K562 (cell line): ENCODE data around the gene CXCL14. TPM values are rescaled to one million over a fixed set of nuclear protein-coding genes. Genes with fewer than 3 reads are reported as not detected.

Source experiments
- DACH1 ChIP-seq: fragments of 450-650 bp; IDR thresholded peaks from 2 replicates; pipeline ENCODE4 v1.6.1; 2018; ENCODE audit not compliant: partially characterized antibody
- ESRRB ChIP-seq: fragments of 250-450 bp; sonication (Bioruptor Pico); IDR thresholded peaks from 2 replicates; pipeline ENCODE4 v1.5.0; 2020; ENCODE audit warnings: mild to moderate bottlenecking, moderate library complexity, borderline replicate concordance
- HMG20A ChIP-seq: fragments of 450-650 bp; formaldehyde crosslinking; conservative IDR thresholded peaks from 2 replicates; pipeline ENCODE4 v1.4.0; 2020; ENCODE audit warnings: mild to moderate bottlenecking, mixed read lengths
- polyA plus RNA-seq, 8 experiments: library from polyadenylated mRNA; depleted of rRNA in 4 of 8; stranded (reverse) in 5 of 8; unstranded in 3 of 8; fragments of >200 nt; fragmentation: Nextera tagmentation in 2 of 8; fragmentation: Illumina TruSeq in 1 of 8; extraction: Ambion mirVana in 2 of 8; extraction: Trizol in 1 of 8; gene quantifications; 2 replicates each; pipeline versions ENCODE4 v1.2.1 to v1.2.3, GENCODE V29; 2011 to 2014; ENCODE audit warnings: inconsistent platforms in 1 of 8, missing spikeins in 1 of 8
- total RNA-seq, 7 experiments: library from RNA; depleted of rRNA in 6 of 7; stranded (reverse); fragments of >200 nt in 6 of 7; fragmentation: Illumina TruSeq in 2 of 7; extraction: Trizol in 2 of 7; gene quantifications; 2 replicates each; pipeline versions ENCODE4 v1.2.1 to v1.2.3, GENCODE V29; 2011 to 2021; ENCODE audit warnings: low replicate concordance in 1 of 7
- TF ChIP-seq, protein P1 (sequence below): fragments of 150-350 bp; IDR thresholded peaks from 2 replicates; pipeline ENCODE4 v1.6.1; 2014; ENCODE audit warnings: low read depth, mild to moderate bottlenecking, low read length, borderline replicate concordance
- TF ChIP-seq, protein P2 (sequence below), 2 experiments: IDR thresholded peaks in 1 of 2; conservative IDR thresholded peaks in 1 of 2; 2 replicates each; pipeline ENCODE4 v1.6.1; 2016; ENCODE audit warnings: low read depth in 2 of 2, mild to moderate bottlenecking in 1 of 2, missing compliant biosample characterization in 1 of 2, missing genetic modification characterization in 1 of 2, moderate library complexity in 1 of 2

Gene CXCL14
- total and polyA plus RNA-seq, 9 of the 15 experiments (the other 6 are each of a cell fraction or from before 2014, with no cell fraction given) = not detected

DNA sequence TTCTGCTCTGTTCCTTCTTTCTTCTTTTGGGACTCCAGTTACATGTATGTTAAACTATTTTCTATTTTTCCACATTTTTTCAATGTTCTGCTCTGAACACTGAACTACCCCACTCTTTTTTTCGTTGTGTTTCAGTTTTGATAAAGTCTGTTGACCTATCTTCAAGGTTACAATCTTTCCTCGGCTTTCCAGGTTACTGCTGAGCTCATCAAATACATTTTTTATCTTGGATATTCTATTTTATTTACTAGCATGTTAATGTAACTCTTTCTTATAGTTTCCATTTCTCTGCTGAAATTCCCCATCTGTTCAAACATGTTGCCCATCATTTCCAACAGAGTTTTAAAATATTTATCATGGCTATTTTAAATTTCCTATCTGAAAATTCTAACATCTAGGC, 56.8 kb downstream of the CXCL14 start (continued):
- TF ChIP-seq, protein P1, sequence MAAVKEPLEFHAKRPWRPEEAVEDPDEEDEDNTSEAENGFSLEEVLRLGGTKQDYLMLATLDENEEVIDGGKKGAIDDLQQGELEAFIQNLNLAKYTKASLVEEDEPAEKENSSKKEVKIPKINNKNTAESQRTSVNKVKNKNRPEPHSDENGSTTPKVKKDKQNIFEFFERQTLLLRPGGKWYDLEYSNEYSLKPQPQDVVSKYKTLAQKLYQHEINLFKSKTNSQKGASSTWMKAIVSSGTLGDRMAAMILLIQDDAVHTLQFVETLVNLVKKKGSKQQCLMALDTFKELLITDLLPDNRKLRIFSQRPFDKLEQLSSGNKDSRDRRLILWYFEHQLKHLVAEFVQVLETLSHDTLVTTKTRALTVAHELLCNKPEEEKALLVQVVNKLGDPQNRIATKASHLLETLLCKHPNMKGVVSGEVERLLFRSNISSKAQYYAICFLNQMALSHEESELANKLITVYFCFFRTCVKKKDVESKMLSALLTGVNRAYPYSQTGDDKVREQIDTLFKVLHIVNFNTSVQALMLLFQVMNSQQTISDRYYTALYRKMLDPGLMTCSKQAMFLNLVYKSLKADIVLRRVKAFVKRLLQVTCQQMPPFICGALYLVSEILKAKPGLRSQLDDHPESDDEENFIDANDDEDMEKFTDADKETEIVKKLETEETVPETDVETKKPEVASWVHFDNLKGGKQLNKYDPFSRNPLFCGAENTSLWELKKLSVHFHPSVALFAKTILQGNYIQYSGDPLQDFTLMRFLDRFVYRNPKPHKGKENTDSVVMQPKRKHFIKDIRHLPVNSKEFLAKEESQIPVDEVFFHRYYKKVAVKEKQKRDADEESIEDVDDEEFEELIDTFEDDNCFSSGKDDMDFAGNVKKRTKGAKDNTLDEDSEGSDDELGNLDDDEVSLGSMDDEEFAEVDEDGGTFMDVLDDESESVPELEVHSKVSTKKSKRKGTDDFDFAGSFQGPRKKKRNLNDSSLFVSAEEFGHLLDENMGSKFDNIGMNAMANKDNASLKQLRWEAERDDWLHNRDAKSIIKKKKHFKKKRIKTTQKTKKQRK = no peak
- TF ChIP-seq DACH1 (no peak), HMG20A (no peak), ESRRB (CRISPR knock-in tag) (no peak)
- TF ChIP-seq, protein P2, sequence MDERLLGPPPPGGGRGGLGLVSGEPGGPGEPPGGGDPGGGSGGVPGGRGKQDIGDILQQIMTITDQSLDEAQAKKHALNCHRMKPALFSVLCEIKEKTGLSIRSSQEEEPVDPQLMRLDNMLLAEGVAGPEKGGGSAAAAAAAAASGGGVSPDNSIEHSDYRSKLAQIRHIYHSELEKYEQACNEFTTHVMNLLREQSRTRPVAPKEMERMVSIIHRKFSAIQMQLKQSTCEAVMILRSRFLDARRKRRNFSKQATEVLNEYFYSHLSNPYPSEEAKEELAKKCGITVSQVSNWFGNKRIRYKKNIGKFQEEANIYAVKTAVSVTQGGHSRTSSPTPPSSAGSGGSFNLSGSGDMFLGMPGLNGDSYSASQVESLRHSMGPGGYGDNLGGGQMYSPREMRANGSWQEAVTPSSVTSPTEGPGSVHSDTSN (CRISPR knock-in tag; IDR thresholded peaks at IDR 0.05; ENCODE audit: low read depth) = no peak
- TF ChIP-seq, protein P2 (tag; conservative IDR thresholded peaks at IDR 0.05; ENCODE audit: low read depth) = no peak

Other genes with a start within 250 kb of the CXCL14 start
- 289 and 378 TPM in 2 replicates for gene MACROH2A1, start 179.8 kb downstream of the CXCL14 start, total RNA-seq (2014; rRNA removed)
- 193 and 194 TPM in 2 replicates for gene MACROH2A1, start 179.8 kb downstream of the CXCL14 start, total RNA-seq (2014; rRNA removed; fragmentation: Illumina TruSeq; extraction: Trizol)
- gene MACROH2A1, start 179.8 kb downstream of the CXCL14 start, total RNA-seq (2015; rRNA removed; fragmentation: Illumina TruSeq; extraction: Trizol) = 232 and 234 TPM in 2 replicates
- 211 and 235 TPM in 2 replicates for gene MACROH2A1, start 179.8 kb downstream of the CXCL14 start, total RNA-seq (2021)
- 134 and 150 TPM in 2 replicates for gene MACROH2A1, start 179.8 kb downstream of the CXCL14 start, polyA plus RNA-seq (2011; rRNA removed)
- gene MACROH2A1, start 179.8 kb downstream of the CXCL14 start, polyA plus RNA-seq (2014; fragmentation: Illumina TruSeq; extraction: Trizol) = 244 and 259 TPM in 2 replicates
- 10 to 100 TPM; 44.9 to 52.0 TPM for gene MACROH2A1, start 179.8 kb downstream of the CXCL14 start, polyA plus RNA-seq (2014; fragmentation: Nextera tagmentation; extraction: Ambion mirVana)
- gene MACROH2A1, start 179.8 kb downstream of the CXCL14 start, polyA plus RNA-seq (2014; rRNA removed) = 184 and 205 TPM in 2 replicates
- not detected in 2 replicates for gene DCANP1, start 131.6 kb downstream of the CXCL14 start, total RNA-seq (2014; rRNA removed)
- gene DCANP1, start 131.6 kb downstream of the CXCL14 start, total RNA-seq (2014; rRNA removed; fragmentation: Illumina TruSeq; extraction: Trizol) = not detected in 2 replicates
- not detected in 2 replicates for gene DCANP1, start 131.6 kb downstream of the CXCL14 start, total RNA-seq (2015; rRNA removed; fragmentation: Illumina TruSeq; extraction: Trizol)
- not detected in 2 replicates for gene DCANP1, start 131.6 kb downstream of the CXCL14 start, total RNA-seq (2021)
- gene DCANP1, start 131.6 kb downstream of the CXCL14 start, polyA plus RNA-seq (2011; rRNA removed) = not detected in 2 replicates
- not detected in 2 replicates for gene DCANP1, start 131.6 kb downstream of the CXCL14 start, polyA plus RNA-seq (2014; fragmentation: Illumina TruSeq; extraction: Trizol)
- not detected for gene DCANP1, start 131.6 kb downstream of the CXCL14 start, polyA plus RNA-seq (2014; fragmentation: Nextera tagmentation; extraction: Ambion mirVana)
- not detected in 2 replicates for gene DCANP1, start 131.6 kb downstream of the CXCL14 start, polyA plus RNA-seq (2014; rRNA removed)
- gene TIFAB, start 126.6 kb downstream of the CXCL14 start, total RNA-seq (2014; rRNA removed) = not detected in 2 replicates
- gene TIFAB, start 126.6 kb downstream of the CXCL14 start, total RNA-seq (2014; rRNA removed; fragmentation: Illumina TruSeq; extraction: Trizol) = not detected in 2 replicates
- not detected in 2 replicates for gene TIFAB, start 126.6 kb downstream of the CXCL14 start, total RNA-seq (2015; rRNA removed; fragmentation: Illumina TruSeq; extraction: Trizol)
- not detected in 2 replicates for gene TIFAB, start 126.6 kb downstream of the CXCL14 start, total RNA-seq (2021)
- not detected in 2 replicates for gene TIFAB, start 126.6 kb downstream of the CXCL14 start, polyA plus RNA-seq (2011; rRNA removed)
- gene TIFAB, start 126.6 kb downstream of the CXCL14 start, polyA plus RNA-seq (2014; fragmentation: Illumina TruSeq; extraction: Trizol) = not detected in 2 replicates
- gene TIFAB, start 126.6 kb downstream of the CXCL14 start, polyA plus RNA-seq (2014; fragmentation: Nextera tagmentation; extraction: Ambion mirVana) = not detected
- gene TIFAB, start 126.6 kb downstream of the CXCL14 start, polyA plus RNA-seq (2014; rRNA removed) = not detected in 2 replicates
- gene NEUROG1, start 43.0 kb downstream of the CXCL14 start, total RNA-seq (2014; rRNA removed) = not detected in 2 replicates
- gene NEUROG1, start 43.0 kb downstream of the CXCL14 start, total RNA-seq (2014; rRNA removed; fragmentation: Illumina TruSeq; extraction: Trizol) = not detected in 2 replicates
- not detected in 2 replicates for gene NEUROG1, start 43.0 kb downstream of the CXCL14 start, total RNA-seq (2015; rRNA removed; fragmentation: Illumina TruSeq; extraction: Trizol)
- not detected in 2 replicates for gene NEUROG1, start 43.0 kb downstream of the CXCL14 start, total RNA-seq (2021)
- gene NEUROG1, start 43.0 kb downstream of the CXCL14 start, polyA plus RNA-seq (2011; rRNA removed) = not detected in 2 replicates
- not detected in 2 replicates for gene NEUROG1, start 43.0 kb downstream of the CXCL14 start, polyA plus RNA-seq (2014; fragmentation: Illumina TruSeq; extraction: Trizol)
- not detected for gene NEUROG1, start 43.0 kb downstream of the CXCL14 start, polyA plus RNA-seq (2014; fragmentation: Nextera tagmentation; extraction: Ambion mirVana)
- gene NEUROG1, start 43.0 kb downstream of the CXCL14 start, polyA plus RNA-seq (2014; rRNA removed) = not detected in 2 replicates